MM.1S (cell line): ENCODE data around the gene GDAP1L1.
A peak's percentile ranks its signal among the peaks of the same experiment; 100 is the strongest.

Experiments used
- EZH2 ChIP-seq: fragments of 300-600 bp; sonication (generic); optimal IDR thresholded peaks from 2 replicates; pipeline ENCODE3; 2017; ENCODE audit warnings: low read depth, mild to moderate bottlenecking, antibody characterized with exemption, low read length, mixed read lengths
- TF ChIP-seq, protein P1 (sequence below): fragments of 300-600 bp; sonication (generic); IDR thresholded peaks from 2 replicates; pipeline ENCODE4 v1.5.1; 2016; ENCODE audit warnings: antibody characterized with exemption, low read length, mixed read lengths

DNA sequence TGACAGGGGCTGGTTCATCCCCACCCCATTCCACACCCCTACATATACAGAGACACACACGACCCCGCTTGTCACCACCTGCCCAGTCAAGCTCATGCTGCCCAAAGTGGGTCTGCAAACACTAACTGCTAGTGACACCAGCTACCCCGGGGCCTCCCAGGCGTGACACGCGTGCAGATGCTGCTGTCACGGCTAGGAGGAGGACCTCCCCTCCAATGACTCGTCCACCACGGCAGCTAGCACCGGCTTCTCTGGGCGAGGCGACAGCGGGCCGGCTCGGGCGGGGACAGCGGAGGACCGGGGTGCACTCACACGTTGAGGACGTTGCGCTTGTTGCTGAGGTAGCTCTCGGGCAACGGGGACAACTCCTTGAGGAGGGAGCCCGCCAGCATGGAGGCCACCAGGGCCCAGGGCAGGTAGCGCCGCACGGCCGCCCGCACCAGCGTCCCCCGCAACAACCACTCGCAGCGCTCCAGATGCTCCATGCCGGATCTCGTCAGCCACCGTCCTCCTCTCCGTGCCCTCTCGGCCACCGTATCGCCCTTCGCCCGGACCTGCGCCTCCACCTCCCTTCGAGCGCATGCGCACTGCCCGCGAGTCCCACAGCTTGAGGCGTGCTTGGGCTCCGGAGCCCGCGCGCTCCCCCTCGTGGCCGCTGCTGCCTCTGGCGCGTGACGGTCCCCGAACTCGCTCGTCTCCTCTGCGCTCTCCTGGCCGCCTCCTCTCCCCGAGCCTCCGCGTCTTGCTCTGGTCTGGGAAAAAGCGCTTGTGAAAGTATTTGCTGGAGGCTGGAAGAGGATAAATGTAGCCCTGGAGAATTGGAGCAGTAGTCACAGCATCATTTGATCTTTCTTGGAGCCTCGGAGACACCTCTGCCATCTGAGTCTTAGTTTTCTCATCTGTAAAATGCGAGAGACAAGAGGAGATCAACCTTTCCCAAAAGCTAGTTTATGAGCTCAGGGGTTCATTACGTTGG is 63.8 kb downstream of the GDAP1L1 start, which contains the start of gene FITM2:
- TF ChIP-seq, protein P1, sequence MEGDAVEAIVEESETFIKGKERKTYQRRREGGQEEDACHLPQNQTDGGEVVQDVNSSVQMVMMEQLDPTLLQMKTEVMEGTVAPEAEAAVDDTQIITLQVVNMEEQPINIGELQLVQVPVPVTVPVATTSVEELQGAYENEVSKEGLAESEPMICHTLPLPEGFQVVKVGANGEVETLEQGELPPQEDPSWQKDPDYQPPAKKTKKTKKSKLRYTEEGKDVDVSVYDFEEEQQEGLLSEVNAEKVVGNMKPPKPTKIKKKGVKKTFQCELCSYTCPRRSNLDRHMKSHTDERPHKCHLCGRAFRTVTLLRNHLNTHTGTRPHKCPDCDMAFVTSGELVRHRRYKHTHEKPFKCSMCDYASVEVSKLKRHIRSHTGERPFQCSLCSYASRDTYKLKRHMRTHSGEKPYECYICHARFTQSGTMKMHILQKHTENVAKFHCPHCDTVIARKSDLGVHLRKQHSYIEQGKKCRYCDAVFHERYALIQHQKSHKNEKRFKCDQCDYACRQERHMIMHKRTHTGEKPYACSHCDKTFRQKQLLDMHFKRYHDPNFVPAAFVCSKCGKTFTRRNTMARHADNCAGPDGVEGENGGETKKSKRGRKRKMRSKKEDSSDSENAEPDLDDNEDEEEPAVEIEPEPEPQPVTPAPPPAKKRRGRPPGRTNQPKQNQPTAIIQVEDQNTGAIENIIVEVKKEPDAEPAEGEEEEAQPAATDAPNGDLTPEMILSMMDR, result peak; percentile 93
- no peak for TF ChIP-seq EZH2
